ENCODE measurements around the gene PDIA2. TPM values are rescaled to one million over a fixed set of nuclear protein-coding genes. Genes with fewer than 3 reads are reported as not detected.

Gene PDIA2
- total and polyA plus RNA-seq, 2 donors from 2014 or later = not detected

DNA sequence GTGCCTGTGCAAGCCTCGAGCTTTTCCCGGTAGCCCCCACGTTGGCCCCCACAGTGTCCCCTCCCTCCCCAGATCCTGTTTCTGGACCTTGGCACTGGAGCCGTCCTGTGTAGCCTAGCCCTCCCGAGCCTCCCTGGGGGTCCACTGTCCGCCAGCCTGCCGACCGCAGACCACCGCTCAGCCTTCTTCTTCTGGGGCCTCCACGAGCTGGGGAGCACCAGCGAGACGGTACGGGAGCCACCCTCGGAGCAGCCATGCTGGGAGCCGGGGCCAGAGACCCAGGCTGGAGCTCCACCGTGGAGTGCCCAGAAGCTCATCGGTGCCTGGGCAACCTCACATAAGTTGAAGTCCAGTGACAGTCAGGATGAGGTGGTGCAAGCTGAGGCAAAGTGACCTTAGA lies 19.0 kb upstream of the PDIA2 start:
- Histone ChIP-seq H3K9me3 (ENCODE audit: control insufficient read depth in 2 of 3, insufficient read depth in 1 of 3, low read length in 3 of 3) (peaks cover 0 to 2% (median 0%) of the 10 kb centered on the region in 3 donors), H3K36me3 (ENCODE audit: control insufficient read depth in 2 of 3, insufficient read depth in 3 of 3, low read length in 3 of 3) (peaks cover 0 to 30% (median 14%) of the 10 kb centered on the region in 3 donors), H3K27ac (ENCODE audit: low read depth in 2 of 2, low read length in 2 of 2) (no peak overlapping the region), H3K9ac (ENCODE audit: low read length in 3 of 3) (no peak overlapping the region), H3K4me3 (ENCODE audit: low read length in 3 of 3) (no peak overlapping the region), H3K4me1 (ENCODE audit: control insufficient read depth in 2 of 3, insufficient read depth in 2 of 3, low read depth in 1 of 3, low read length in 3 of 3) (no peaks in the 10 kb centered on the region), H3K27me3 (ENCODE audit: control insufficient read depth, insufficient read depth, low read length) (no peaks in the 10 kb centered on the region)
- FAIRE-seq (no peak), DNase-seq (no peak)
- TF ChIP-seq, protein P1, sequence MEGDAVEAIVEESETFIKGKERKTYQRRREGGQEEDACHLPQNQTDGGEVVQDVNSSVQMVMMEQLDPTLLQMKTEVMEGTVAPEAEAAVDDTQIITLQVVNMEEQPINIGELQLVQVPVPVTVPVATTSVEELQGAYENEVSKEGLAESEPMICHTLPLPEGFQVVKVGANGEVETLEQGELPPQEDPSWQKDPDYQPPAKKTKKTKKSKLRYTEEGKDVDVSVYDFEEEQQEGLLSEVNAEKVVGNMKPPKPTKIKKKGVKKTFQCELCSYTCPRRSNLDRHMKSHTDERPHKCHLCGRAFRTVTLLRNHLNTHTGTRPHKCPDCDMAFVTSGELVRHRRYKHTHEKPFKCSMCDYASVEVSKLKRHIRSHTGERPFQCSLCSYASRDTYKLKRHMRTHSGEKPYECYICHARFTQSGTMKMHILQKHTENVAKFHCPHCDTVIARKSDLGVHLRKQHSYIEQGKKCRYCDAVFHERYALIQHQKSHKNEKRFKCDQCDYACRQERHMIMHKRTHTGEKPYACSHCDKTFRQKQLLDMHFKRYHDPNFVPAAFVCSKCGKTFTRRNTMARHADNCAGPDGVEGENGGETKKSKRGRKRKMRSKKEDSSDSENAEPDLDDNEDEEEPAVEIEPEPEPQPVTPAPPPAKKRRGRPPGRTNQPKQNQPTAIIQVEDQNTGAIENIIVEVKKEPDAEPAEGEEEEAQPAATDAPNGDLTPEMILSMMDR (IDR thresholded peaks at IDR 0.05; ENCODE audit: borderline replicate concordance, extremely low read depth, insufficient read depth) = no peak
- intact Hi-C loops (cut with DNase I) = no loop called here

DNA sequence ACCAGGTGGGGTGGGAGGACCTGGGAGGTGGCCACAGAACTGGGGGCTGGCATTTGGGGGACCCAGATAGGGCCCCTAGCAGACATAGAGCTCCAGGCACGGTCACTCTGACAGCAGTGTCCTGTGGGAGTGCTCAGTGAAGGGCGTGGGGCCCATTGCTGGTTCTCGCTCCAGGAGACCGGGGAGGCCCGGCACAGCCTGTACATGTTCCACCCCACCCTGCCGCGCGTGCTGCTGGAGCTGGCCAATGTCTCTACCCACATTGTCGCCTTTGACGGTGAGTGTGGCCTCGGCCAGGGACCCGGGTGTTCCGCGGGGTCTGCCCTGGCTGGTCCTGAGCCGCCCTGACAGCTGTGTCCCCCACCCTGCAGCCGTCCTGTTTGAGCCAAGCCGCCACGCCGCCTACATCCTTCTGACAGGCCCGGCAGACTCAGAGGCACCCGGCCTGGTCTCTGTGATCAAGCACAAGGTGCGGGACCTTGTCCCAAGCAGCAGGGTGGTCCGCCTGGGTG lies 18.5 kb upstream of the PDIA2 start:
- peaks cover 0 to 2% (median 0%) of the 10 kb centered on the region in 3 donors for H3K9me3 ChIP-seq (ENCODE audit: control insufficient read depth in 2 of 3, insufficient read depth in 1 of 3, low read length in 3 of 3)
- no peak for DNase-seq
- no peak for FAIRE-seq
- H3K9ac ChIP-seq (ENCODE audit: low read length in 3 of 3) = no peak overlapping the region
- H3K4me3 ChIP-seq (ENCODE audit: low read length in 3 of 3) = no peak overlapping the region
- H3K36me3 ChIP-seq (ENCODE audit: control insufficient read depth in 2 of 3, insufficient read depth in 3 of 3, low read length in 3 of 3) = peaks cover 0 to 26% (median 11%) of the 10 kb centered on the region in 3 donors
- no peak overlapping the region for H3K27ac ChIP-seq (ENCODE audit: low read depth in 2 of 2, low read length in 2 of 2)
- no peaks in the 10 kb centered on the region for H3K27me3 ChIP-seq (ENCODE audit: control insufficient read depth, insufficient read depth, low read length)
- no peaks in the 10 kb centered on the region for H3K4me1 ChIP-seq (ENCODE audit: control insufficient read depth in 2 of 3, insufficient read depth in 2 of 3, low read depth in 1 of 3, low read length in 3 of 3)
- TF ChIP-seq, protein P1 (IDR thresholded peaks at IDR 0.05; ENCODE audit: borderline replicate concordance, extremely low read depth, insufficient read depth) = no peak
- intact Hi-C loops (cut with DNase I) = no loop called here

DNA sequence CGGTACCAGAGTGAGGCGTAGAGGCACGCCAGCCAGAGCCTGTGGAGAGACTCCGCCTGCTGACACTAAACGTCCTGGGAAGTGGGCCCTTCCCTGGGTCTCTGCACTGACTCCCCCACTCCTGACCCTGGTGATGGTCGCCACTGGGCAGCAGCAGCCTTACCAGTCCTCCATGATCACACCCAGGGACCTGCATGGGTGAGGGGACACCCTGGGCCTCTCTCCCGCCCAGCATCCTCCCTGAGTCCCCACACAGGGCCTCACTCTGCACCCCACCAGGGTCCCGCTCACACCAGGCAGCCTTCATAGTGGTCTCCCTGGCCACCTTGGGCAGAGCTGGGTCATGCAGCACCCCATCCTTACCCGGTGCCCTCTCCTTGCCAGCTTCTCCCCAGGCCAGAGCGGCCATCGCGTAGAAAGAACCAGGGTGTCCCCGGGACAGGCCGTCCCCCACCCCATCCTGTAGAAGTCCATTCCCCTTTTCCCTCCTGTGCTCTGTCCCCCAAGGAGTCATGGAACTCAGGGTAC lies 17.9 kb upstream of the PDIA2 start:
- Histone ChIP-seq H3K9me3 (ENCODE audit: control insufficient read depth in 2 of 3, insufficient read depth in 1 of 3, low read length in 3 of 3) (peaks cover 0 to 2% (median 0%) of the 10 kb centered on the region in 3 donors), H3K27me3 (ENCODE audit: control insufficient read depth, insufficient read depth, low read length) (no peaks in the 10 kb centered on the region), H3K9ac (ENCODE audit: low read length in 3 of 3) (no peak overlapping the region), H3K4me3 (ENCODE audit: low read length in 3 of 3) (no peak overlapping the region), H3K4me1 (ENCODE audit: control insufficient read depth in 2 of 3, insufficient read depth in 2 of 3, low read depth in 1 of 3, low read length in 3 of 3) (no peaks in the 10 kb centered on the region), H3K27ac (ENCODE audit: low read depth in 2 of 2, low read length in 2 of 2) (no peak overlapping the region), H3K36me3 (ENCODE audit: control insufficient read depth in 2 of 3, insufficient read depth in 3 of 3, low read length in 3 of 3) (peaks cover 0 to 25% (median 7%) of the 10 kb centered on the region in 3 donors)
- DNase-seq (no peak), FAIRE-seq (no peak)
- intact Hi-C loops (cut with DNase I) = no loop called here
- TF ChIP-seq, protein P1 (IDR thresholded peaks at IDR 0.05; ENCODE audit: borderline replicate concordance, extremely low read depth, insufficient read depth) = no peak

Data from kidney (tissue), 14 donors.